Melanocyte of skin (primary cell): ENCODE measurements around the gene CSTF1. TPM values are rescaled to one million over a fixed set of nuclear protein-coding genes. Genes with fewer than 3 reads are reported as not detected.

Experiments used
- total RNA-seq, 2 donors: library from RNA; depleted of rRNA; stranded (reverse); fragments of >200 nt; gene quantifications; 2 replicates each; pipeline ENCODE4 v1.2.3, GENCODE V29; 2012

CSTF1 gene
- 10 to 100 TPM; 47.5 to 69.3 TPM for total RNA-seq

GRCh38 chr20:56392132-56392880 lies at the start of gene CSTF1, which contains the start of gene AURKA:
TSS of gene CSTF1 (plus strand) at chr20:56392645. CDS start at chr20:56395553, 2,908 bp downstream.
TSS of gene AURKA (minus strand) at chr20:56392215. CDS start at chr20:56388197, 4,018 bp downstream.

GRCh38 chr20:56358600-56359211 lies 33.7 kb upstream of the CSTF1 start, which contains the start of gene FAM210B:
TSS of gene FAM210B (plus strand) at chr20:56358974. CDS start at chr20:56359006, 32 bp downstream.

GRCh38 chr20:56411759-56412472 lies 19.5 kb downstream of the CSTF1 start, which contains the start of gene CASS4:
TSS of gene CASS4 (plus strand) at chr20:56412260. CDS start at chr20:56412459, 199 bp downstream.

Other genes with a start within 250 kb of the CSTF1 start
- gene MC3R, start 143.9 kb upstream of the CSTF1 start, total RNA-seq, result not detected
- 10 to 100 TPM; 13.0 to 16.5 TPM for gene FAM210B, start 33.7 kb upstream of the CSTF1 start, total RNA-seq
- 10 to 100 TPM; 39.2 to 93.9 TPM for gene AURKA, start 430 bp upstream of the CSTF1 start, total RNA-seq
- gene CASS4, start 19.6 kb downstream of the CSTF1 start, total RNA-seq, result under 1 TPM in 1 of 2 donors, not detected in 1; under 0.01 TPM
- 10 to 100 TPM; 50.6 to 66.9 TPM for gene RTF2, start 76.0 kb downstream of the CSTF1 start, total RNA-seq
- not detected for gene FAM209A, start 132.1 kb downstream of the CSTF1 start, total RNA-seq
- not detected for gene FAM209B, start 140.6 kb downstream of the CSTF1 start, total RNA-seq
- gene TFAP2C, start 236.7 kb downstream of the CSTF1 start, total RNA-seq, result 1 to 10 TPM; 1.7 to 10.0 TPM